ENCODE data around the gene PDE8A.
"Not testable (repeated sequence)": the region's sequence is repeated elsewhere in the genome, so short reads cannot be mapped to it uniquely, and the experiment has no call there.

The PDE8A gene

GRCh38 chr15:85173630-85174029 is 192.0 kb downstream of the PDE8A start:
- not testable (repeated sequence) for DNase-seq (ENCODE audit: low spot score)

- no peak for DNase-seq (ENCODE audit: low spot score)
Measured at GRCh38 chr15:85174521-85174920, 192.9 kb downstream of the PDE8A start.

GRCh38 chr15:85177042-85177515 is 195.4 kb downstream of the PDE8A start:
- DNase-seq (ENCODE audit: low spot score) = not testable (repeated sequence)

- DNase-seq (ENCODE audit: low spot score) = no peak
Measured at GRCh38 chr15:85178308-85178707, 196.7 kb downstream of the PDE8A start.

GRCh38 chr15:85179700-85180099 is 198.0 kb downstream of the PDE8A start:
- no peak for DNase-seq (ENCODE audit: low spot score)

- not testable (repeated sequence) for DNase-seq (ENCODE audit: low spot score)
Measured at GRCh38 chr15:85185350-85185749, 203.7 kb downstream of the PDE8A start.

- peak; percentile 81 for DNase-seq (ENCODE audit: low spot score)
Measured at GRCh38 chr15:85188171-85188577, 206.5 kb downstream of the PDE8A start.

All from hematopoietic multipotent progenitor cell treated with erythropoietin and hydrocortisone succinate and interleukin-3 and kit ligand, for 15 days (in vitro differentiated cells).